GM21737 (cell line): ENCODE measurements around the gene AMOTL1.
"Not testable (repeated sequence)": the region's sequence is repeated elsewhere in the genome, so short reads cannot be mapped to it uniquely, and the experiment has no call there.

Experiments used
- ATAC-seq: cut with Tn5 transposase; IDR thresholded peaks from one replicate; pipeline ENCODE4 v1.9.1; 2021; ENCODE audit warnings: mild to moderate bottlenecking, moderate library complexity; ENCODE audit not compliant: unreplicated experiment

The AMOTL1 gene

DNA sequence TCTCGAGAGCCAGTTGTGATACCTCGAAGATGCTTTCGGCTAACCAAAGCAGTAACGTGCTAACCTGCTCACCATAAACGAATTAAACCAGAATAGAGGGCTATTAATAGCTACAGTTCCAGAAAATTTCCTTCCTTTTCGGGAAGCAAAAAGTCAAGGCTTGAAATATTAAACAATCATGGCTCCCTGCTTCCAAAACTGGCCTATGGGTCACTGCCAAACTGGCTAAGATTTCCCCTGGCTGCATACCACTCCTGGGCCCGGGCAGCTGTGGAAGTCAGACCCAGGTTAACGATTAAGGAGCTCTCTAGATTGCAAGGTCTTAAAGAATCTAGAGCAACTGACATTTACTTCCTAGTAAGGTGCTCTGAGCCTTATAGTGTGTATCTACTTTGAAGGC lies 1.7 kb downstream of the AMOTL1 start:
- ATAC-seq, result no peak

DNA sequence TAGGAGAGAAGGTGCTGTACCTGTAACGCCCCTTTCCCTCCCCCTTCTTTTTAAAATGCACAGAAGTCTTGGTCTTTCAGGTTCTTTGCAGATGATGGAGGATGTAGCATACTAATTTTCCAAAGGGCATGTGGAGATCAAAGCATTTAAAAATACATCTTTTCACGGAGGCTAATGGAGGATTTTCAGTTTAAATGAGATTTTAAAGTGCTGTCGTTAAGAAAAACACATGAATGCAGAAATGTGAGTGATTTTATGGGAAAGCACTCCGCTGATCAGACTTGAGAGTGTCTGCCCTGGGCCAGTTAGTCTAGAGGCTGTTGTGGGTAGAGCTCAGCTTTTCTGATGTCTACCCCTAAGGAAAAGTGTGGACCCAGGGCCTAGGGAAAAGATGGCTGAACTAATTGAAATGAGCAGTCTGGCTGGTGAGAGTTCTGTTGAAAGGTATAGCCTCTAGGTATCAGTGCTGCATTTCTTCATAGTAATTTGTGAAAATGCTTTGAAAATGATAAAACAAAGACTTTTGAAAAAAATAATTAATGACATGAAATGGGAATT lies 2.5 kb downstream of the AMOTL1 start:
- ATAC-seq, result no peak

DNA sequence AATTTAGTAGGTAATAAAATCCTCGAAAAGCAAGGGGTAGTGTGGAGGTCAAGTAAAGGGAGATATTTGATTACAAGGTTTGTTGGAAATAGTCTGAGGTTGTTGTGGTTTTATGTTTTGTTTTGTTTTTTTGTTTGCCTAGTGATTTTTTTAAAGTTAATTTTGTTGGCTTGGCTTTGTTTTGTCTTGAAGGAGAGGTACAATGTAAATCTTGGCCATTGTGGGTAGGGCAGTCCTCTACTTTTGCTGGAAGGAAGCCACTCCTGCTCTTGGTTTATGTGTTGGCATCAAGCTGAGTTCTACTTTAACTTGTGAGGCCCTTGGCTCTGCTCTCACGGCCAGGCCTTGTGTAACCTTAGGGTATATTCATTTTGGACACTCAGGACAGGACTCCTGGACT lies 3.2 kb downstream of the AMOTL1 start:
- ATAC-seq, result no peak

DNA sequence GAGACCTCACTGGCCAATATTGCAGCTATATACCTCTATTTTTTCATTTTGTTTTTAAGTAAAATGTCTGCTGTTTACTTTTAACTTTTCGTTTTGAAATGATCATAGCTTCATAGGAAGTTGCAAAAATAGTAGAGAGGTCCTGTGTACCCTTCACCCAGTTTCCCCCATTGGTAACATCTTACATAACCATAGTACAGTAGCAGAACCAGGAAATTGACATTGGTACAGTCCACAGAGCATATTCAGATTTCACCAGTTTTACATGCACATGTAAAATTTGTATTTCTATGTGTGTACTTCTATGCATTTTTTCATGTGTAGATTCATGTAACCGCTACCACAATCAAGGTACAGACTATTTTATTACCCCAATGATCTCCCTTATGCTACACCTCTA lies 3.8 kb downstream of the AMOTL1 start:
- ATAC-seq, result no peak

DNA sequence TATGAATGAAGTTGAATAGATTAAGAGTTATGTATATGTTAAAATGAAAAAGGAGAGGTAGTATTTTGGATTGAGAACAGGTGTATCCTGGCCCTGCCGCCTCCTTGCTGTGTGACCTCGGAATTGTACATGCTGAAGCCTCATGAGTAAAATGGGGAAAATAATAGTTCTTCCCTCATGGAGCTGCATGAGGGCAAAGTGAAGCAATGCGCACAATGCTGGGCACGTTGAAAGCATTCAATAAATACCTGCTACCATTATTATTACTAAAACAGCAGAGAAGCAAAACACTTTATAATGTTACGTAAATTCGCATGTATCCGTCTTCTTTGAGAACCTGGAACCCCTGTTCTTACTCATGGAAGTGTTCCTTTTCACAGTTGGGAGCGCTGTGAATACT lies 5.7 kb downstream of the AMOTL1 start:
- no peak for ATAC-seq

DNA sequence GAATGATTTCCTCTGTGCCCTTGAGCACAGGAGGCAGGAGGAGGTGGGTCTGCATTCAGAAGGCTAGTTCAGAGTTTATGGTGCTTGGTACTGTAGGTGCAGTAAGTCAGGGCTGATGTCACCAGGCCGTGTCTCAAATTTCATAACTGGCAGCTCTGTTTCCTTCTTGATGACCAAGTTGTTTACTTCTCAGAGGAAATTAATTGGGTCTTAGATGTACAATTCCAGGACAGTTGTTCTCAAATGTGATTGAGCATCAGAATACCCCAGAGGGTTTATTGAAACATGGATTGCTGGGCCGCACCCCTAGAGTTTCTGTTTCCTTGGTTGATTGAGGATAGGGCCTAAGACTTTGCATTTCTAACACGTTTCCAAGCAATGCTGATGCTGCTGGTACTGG lies 6.2 kb downstream of the AMOTL1 start:
- ATAC-seq, result no peak

DNA sequence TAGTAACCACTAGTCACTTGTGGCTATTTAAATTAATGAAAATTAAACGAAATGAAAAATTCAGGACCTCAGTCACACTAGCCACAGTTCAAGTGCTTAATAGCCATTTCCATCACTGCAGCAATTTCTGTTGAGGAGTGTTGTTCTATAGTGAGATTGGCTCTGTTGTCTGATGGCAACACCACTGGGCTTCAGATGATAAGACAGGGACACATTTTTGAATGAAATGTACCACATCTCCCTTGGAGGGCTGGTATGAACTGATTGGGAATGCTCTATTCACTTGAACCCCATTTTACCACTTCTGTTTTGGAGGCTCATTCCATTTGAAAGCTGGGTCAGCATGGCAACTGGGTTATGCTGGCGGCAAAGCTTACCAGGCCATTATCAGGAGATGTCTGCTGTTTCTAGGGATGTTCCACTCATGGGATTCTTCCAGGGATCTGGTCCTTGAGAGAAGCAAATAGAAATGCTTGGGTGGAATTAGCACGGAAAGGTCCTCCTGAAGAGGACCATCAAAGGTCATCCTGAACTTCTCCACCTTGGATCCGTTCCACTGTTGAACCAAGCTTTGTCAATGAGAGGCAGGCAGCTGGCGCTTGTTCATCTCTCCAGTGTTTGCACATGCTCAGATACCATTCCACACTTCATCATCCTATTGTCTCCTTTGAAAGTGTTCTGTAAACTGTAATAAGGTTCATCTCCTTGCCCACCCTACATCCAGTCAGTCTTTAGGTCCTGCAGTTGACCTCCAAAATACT lies 7.6 kb downstream of the AMOTL1 start:
- no peak for ATAC-seq

DNA sequence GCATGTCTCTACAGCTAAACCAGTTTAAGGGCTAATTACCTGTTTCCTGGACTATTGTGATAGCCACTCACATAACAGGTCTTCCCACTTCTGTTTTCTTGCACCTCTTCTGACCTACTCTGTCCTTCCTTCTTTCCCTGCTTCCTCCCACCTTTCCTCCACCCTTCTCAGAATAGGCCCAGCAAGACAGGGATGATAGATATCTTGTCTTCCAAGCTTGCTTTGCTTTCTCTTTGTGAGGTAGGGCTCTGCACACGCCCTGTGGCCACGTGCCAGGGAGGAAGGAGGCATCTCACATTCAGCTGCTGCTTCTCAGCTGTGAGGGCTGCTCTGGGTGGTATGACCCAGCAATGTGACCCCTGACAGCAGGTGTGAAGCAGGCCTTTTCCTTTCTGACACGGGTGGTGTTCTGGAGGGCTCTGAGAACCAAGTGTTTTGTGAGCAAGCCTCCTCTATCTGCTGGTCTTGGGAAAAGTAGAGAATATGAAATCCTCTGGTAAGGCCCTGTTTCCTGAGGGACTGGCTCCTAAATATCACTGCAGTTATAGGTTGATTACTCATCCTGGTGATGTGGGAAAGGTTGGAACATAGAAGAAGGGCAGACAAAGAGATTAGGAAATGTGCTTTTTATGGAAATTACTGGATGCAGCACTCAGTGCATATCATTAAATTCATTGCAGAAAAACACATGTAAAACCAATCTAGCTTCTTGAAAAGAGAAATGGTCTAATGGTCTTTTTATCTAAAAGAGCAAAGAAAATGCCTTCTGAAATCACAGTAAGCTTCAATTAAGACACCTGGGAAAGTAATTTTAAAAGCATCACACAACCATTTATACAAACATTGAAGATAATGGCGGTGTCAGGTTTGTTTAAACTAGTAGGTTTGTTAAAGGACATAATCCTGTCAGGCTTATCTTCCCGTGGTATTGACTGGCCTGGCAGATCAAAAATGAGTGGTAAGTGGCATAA lies 8.5 kb downstream of the AMOTL1 start:
- ATAC-seq, result no peak

DNA sequence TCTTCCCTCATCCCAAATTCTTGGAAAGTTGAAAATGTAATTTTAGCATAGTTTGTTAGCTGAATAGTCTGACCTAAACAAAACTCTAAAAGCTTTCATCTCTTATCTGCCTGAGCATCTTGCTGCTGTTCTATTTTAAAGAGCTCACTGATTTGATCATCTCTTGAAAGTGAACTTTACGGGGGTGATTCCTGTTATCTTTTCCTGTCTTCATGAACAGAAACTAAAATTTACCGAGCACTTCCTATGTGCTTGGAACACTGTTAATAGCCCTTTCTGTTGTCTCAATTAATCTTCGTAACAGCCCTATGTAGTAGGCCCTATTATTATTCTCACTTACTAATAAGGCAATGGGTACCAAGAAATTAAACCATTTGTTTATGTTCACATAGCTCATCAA lies 12.3 kb downstream of the AMOTL1 start:
- no peak for ATAC-seq

DNA sequence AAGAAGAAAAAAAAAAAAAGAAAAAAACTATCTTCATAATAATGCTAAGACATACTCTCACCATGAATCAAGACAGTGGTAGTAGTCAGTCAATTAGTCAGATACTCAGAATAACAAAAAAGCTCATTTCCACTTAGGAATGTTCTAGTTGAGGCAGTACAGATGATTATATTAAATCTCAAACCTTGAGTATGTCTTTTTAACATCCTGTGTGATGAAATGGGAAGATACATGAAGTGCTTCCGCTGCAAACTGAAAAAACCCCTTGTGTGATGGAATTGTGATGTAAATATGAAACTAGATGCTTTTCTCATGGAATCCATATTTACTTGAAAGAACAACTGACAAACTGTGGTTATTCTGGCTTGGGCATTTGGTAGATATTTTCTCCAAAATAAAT lies 13.7 kb downstream of the AMOTL1 start:
- ATAC-seq, result no peak

DNA sequence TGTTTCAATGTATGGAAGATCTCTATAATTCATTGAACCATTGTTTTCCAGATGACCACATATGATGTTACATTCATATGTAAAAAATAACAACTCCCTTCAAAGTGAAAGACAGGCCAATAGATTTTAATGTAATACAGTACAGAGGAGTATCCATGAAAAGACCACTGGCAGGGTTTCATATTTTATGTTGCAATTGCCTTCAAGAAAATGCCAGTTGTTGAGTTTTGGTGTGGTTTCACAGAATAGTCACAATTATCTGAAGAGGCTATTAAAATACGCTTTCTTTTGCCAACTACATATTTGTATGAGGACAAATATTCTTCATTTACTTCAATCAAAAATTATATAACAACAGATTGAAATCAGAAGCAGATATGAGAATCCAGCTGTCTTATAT lies 14.3 kb downstream of the AMOTL1 start:
- ATAC-seq, result no peak

DNA sequence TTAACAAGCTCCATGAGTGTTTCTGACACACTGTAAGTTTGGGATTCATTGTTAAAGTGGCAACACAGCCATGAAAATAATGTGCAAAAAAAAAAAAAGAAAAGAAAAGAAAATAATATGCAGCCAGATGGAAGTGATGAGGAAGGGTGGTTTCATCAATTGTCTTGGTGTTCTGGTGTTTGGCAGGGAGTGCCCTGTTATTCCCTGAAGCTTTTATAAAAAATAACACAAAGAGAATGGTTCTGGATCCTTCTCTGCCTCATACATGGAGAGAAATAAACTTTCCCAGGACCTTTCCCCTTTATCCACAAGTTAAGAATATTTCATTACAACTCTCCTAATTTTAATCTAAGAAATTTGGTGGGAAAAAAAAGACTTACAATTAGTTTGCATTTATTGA lies 16.7 kb downstream of the AMOTL1 start:
- no peak for ATAC-seq

DNA sequence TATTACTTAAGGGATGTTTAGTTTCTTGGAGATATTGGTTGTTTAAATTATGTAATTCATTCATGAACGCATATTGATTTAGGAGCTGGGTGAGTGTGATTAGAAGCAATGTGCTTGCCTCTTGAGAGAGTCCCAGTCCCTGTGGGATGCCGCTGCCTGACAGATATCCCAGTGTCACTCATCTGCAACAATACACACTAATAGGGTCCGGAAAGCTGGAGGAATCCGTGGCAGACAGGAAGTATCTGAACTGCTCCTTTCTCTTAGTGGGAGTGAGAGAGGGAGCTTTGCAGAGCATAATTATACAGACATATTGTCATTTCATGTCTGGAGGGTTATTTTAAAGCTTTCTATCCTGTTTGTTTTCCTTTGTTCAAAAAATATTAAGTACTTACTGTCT lies 17.4 kb downstream of the AMOTL1 start:
- ATAC-seq, result no peak

DNA sequence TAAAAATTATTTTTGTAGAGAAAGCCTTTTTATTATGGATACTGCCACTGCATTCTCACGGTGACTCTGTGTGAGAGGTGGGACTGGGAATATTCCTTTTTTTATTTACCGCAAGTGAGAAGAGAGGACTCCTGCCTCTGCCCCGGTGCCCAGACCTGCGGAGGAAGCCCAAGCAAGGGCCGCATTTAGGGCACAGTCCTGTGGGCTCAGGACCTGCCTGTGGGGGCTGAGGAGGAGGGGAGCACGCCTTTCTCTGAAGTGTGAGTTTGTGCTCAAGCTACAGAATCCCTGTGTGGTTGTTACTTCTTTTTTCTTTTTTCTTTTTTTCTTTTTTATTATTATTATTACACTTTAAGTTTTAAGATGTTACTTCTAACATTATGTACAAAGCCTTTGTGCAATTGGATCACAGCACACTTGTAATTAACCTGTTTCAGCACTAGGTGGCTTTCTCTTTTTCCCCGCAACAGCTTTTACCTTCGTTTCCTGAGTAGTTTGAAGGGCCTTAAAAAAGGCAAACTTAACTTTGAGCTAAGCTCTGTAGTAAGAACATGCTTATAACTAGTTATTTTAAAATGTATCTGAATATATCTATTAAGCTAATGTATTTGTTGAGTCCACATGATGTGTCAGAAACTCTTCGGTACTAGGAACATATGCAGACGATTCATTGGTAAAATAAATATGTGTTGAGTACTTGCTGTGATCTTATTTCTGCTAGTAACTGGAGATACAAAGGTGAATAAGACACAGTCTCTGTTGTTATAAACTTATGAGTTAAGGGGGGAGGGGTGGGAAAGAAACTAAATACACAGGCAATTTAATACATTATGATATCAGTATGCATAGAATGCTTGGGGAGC lies 18.3 kb downstream of the AMOTL1 start:
- no peak for ATAC-seq

DNA sequence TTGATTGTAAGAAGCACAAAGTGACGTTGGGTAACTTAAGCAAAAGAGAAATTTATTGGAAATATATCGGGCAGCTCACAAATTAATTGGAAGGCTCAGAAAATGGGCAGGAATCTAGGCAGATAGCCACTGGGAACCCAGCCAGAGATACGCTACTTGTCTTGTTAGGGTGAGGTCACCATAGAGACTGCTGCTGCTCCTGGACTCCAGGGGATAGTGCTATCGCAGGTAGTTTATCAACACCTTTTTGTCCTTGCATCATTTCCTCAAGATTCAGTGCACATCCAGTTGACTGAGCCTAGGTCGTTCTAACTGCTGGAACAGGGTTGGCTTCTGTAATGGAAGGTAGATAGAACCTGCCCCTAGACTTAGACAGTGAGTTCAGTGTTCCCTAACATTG lies 19.6 kb downstream of the AMOTL1 start:
- no peak for ATAC-seq

DNA sequence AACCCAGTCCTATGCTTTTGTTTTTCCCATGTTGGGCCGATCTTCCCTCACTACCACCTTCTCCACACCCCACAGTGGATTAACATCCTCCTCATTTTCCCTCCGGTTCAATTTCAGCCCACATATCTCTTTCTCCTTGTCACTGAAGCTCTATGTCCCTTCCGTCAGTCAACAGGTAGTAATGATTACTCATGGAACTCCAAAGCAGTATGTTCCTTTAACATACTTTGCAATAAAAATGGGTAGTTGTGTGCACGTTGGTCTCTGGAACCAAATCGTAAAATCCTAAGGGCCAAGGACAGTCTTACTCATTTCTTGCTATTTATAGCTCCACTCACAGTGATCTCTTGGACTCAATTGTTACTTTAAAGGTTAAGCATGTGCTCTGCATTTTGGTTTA lies 20.2 kb downstream of the AMOTL1 start:
- no peak for ATAC-seq

DNA sequence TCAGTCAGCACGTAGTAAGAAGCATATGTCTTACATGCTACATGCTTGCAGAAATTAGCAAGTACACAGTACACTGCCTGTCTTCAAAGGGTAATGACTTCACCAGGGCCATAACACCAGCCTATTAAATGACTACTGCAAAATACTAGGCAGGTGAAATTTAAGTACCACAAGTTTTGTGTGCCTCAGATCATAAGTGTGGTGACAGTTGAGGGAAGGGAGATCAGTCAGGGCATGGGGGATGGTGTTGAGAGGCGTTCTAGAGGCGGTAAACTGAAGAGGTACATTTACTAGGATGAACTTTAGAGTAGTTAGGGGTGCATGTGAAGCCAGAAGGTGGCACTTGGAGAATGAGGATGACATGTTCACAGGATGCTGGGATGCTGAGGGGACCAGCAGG lies 22.0 kb downstream of the AMOTL1 start:
- no peak for ATAC-seq

DNA sequence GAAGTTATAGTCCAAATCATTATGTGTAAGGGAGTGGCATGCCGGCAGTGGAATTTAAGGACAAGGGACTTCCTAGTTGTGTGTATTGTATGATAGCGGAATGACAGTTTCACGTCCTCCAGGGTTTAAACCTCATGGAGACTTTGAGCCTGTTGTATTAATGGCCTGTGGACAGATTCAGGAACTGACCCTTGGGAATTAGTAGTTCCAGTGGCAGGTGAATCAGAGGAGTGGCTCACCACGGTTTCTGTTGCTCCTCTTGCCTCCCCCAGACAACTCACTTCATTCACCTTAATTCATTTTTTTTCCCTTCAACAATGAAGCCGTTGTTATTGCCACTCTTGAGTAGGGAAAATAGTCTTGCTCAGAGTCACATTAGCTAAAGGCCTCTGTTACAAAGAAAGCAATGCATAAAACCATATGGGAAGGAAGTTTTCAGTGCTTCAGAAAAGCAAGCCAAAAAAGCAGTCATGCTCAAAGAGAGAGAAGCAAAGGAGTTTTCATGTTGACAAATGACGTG lies 22.6 kb downstream of the AMOTL1 start:
- no peak for ATAC-seq

DNA sequence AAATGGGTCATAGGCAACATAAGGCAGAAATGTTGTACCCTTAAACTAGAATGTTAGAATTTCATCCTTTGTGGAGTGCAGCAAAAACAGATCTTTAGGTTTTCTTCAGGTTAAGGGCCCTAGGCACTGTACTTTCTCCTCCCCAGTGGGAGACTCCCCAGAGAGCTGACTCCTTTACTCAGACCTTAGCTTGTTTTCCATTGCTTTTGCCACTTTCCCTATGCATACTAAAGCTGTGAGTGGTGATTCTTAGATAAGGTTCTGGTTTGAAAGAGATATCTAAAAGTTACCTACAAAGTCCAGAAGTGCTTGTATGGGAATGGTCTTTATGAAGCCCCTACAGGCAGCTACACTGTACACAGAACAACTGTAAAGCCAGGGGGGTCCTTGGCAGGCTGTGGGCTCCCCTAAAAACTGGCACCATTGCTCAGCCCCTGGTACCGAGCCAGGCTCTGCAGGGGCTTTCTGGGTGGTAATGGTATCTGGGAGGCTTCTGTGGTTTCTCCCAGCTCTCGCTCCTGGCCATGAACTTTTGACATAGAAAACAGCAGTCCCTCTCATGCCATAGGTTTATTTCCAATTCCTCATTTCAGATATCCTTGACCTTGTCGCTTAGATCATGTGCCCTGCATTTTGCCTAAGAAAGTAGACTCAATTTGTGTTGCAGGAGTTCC lies 23.2 kb downstream of the AMOTL1 start:
- ATAC-seq, result no peak

DNA sequence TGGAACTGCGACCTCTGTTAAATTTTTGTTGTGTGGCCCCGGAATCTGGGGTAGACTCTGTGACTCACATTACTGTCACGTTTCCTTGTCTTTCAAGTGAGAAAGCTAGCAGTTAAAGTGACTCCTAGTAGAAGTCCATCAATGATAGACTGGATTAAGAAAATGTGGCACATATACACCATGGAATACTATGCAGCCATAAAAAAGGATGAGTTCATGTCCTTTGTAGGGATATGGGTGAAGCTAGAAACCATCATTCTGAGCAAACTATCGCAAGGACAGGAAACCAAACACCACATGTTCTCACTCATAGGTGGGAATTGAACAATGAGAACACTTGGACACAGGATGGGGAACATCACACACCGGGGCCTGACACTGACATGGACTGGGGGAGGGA lies 23.8 kb downstream of the AMOTL1 start:
- not testable (repeated sequence) for ATAC-seq
